ENCODE results near the gene PPP3R1.

Gene PPP3R1

DNA sequence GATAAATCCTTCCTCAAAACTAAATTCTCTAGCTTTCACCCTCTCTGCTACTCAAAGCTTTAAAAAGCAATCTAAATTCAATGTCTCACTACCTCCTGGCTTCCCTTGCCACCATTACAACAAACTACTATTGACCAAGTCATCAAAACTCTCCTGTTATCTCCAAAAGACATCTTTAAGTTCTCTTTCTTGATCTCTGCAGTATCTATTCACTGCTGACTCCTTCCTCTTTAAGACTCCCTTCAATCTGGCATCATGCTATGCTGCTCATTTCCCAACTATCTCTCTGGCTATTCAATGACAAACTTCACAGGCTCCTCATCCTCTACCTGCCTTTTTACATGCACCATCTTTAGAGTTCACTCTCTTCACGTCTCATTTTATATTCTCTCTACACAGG, 5.9 kb downstream of the PPP3R1 start:
- H3K36me3 ChIP-seq (ENCODE audit: low read depth): peaks cover 26% of the 10 kb centered on the region
- peaks cover 19% of the 10 kb centered on the region for H3K4me1 ChIP-seq (ENCODE audit: insufficient read depth, poor library complexity, severe bottlenecking)
- no peaks in the 10 kb centered on the region for H3K9me3 ChIP-seq (ENCODE audit: severe bottlenecking)
- TF ChIP-seq, protein P1, sequence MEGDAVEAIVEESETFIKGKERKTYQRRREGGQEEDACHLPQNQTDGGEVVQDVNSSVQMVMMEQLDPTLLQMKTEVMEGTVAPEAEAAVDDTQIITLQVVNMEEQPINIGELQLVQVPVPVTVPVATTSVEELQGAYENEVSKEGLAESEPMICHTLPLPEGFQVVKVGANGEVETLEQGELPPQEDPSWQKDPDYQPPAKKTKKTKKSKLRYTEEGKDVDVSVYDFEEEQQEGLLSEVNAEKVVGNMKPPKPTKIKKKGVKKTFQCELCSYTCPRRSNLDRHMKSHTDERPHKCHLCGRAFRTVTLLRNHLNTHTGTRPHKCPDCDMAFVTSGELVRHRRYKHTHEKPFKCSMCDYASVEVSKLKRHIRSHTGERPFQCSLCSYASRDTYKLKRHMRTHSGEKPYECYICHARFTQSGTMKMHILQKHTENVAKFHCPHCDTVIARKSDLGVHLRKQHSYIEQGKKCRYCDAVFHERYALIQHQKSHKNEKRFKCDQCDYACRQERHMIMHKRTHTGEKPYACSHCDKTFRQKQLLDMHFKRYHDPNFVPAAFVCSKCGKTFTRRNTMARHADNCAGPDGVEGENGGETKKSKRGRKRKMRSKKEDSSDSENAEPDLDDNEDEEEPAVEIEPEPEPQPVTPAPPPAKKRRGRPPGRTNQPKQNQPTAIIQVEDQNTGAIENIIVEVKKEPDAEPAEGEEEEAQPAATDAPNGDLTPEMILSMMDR (IDR thresholded peaks at IDR 0.05; ENCODE audit: poor library complexity, severe bottlenecking): no peak
- H3K4me3 ChIP-seq (ENCODE audit: severe bottlenecking): no peak overlapping the region
- H3K27ac ChIP-seq (ENCODE audit: poor library complexity, severe bottlenecking): no peak overlapping the region
- DNase-seq (ENCODE audit: low spot score): no peak
- ATAC-seq (ENCODE audit: low read depth): no peak
- H3K27me3 ChIP-seq (ENCODE audit: insufficient read depth, poor library complexity, severe bottlenecking): no peaks in the 10 kb centered on the region

- Histone ChIP-seq H3K27ac (ENCODE audit: poor library complexity, severe bottlenecking) (no peak overlapping the region), H3K4me1 (ENCODE audit: insufficient read depth, poor library complexity, severe bottlenecking) (peaks cover 19% of the 10 kb centered on the region), H3K9me3 (ENCODE audit: severe bottlenecking) (no peaks in the 10 kb centered on the region), H3K27me3 (ENCODE audit: insufficient read depth, poor library complexity, severe bottlenecking) (no peaks in the 10 kb centered on the region), H3K36me3 (ENCODE audit: low read depth) (peaks cover 23% of the 10 kb centered on the region), H3K4me3 (ENCODE audit: severe bottlenecking) (no peak overlapping the region)
- no peak for DNase-seq (ENCODE audit: low spot score)
- ATAC-seq (ENCODE audit: low read depth): no peak
- TF ChIP-seq, protein P1 (IDR thresholded peaks at IDR 0.05; ENCODE audit: poor library complexity, severe bottlenecking): no peak
These were observed 6.7 kb downstream of the PPP3R1 start for GRCh38 chr2:68245672-68246071.

GRCh38 chr2:68245066-68245465, 7.3 kb downstream of the PPP3R1 start:
- TF ChIP-seq, protein P1 (IDR thresholded peaks at IDR 0.05; ENCODE audit: poor library complexity, severe bottlenecking): no peak
- no peak for DNase-seq (ENCODE audit: low spot score)
- Histone ChIP-seq H3K4me1 (ENCODE audit: insufficient read depth, poor library complexity, severe bottlenecking) (peaks cover 24% of the 10 kb centered on the region), H3K9me3 (ENCODE audit: severe bottlenecking) (no peaks in the 10 kb centered on the region), H3K36me3 (ENCODE audit: low read depth) (peaks cover 18% of the 10 kb centered on the region), H3K27ac (ENCODE audit: poor library complexity, severe bottlenecking) (no peak overlapping the region), H3K4me3 (ENCODE audit: severe bottlenecking) (no peak overlapping the region), H3K27me3 (ENCODE audit: insufficient read depth, poor library complexity, severe bottlenecking) (no peaks in the 10 kb centered on the region)
- ATAC-seq (ENCODE audit: low read depth): no peak

DNA sequence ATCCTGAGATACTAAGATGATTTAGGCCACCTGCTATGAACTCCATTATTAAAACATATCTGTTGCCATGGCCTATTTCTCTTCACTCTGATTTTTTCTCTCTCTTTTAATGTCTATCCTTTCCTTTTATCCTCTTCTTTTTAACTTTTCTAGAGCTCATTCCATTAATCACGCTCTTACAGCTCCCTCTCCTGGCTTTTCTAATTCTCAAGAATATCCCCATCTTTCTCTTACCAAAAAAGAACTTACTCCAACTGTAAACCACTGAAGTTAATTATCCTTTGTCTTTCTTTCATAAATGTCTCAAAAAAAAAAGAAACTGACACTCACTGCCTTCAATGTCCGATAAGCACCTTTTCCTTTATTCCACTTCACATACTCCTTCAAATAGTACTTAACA, 7.9 kb downstream of the PPP3R1 start:
- Histone ChIP-seq H3K9me3 (ENCODE audit: severe bottlenecking) (no peaks in the 10 kb centered on the region), H3K27ac (ENCODE audit: poor library complexity, severe bottlenecking) (no peak overlapping the region), H3K4me1 (ENCODE audit: insufficient read depth, poor library complexity, severe bottlenecking) (peaks cover 25% of the 10 kb centered on the region), H3K4me3 (ENCODE audit: severe bottlenecking) (no peak overlapping the region), H3K27me3 (ENCODE audit: insufficient read depth, poor library complexity, severe bottlenecking) (no peaks in the 10 kb centered on the region), H3K36me3 (ENCODE audit: low read depth) (peaks cover 13% of the 10 kb centered on the region)
- TF ChIP-seq, protein P1 (IDR thresholded peaks at IDR 0.05; ENCODE audit: poor library complexity, severe bottlenecking): no peak
- DNase-seq (ENCODE audit: low spot score) (no peak), ATAC-seq (ENCODE audit: low read depth) (no peak)

GRCh38 chr2:68241732-68242131, 10.6 kb downstream of the PPP3R1 start:
- peaks cover 12% of the 10 kb centered on the region for H3K36me3 ChIP-seq (ENCODE audit: low read depth)
- H3K27me3 ChIP-seq (ENCODE audit: insufficient read depth, poor library complexity, severe bottlenecking): no peaks in the 10 kb centered on the region
- no peak for ATAC-seq (ENCODE audit: low read depth)
- DNase-seq (ENCODE audit: low spot score): no peak
- H3K27ac ChIP-seq (ENCODE audit: poor library complexity, severe bottlenecking): no peak overlapping the region
- TF ChIP-seq, protein P1 (IDR thresholded peaks at IDR 0.05; ENCODE audit: poor library complexity, severe bottlenecking): no peak
- peaks cover 38% of the 10 kb centered on the region for H3K4me1 ChIP-seq (ENCODE audit: insufficient read depth, poor library complexity, severe bottlenecking)
- no peak overlapping the region for H3K4me3 ChIP-seq (ENCODE audit: severe bottlenecking)
- no peaks in the 10 kb centered on the region for H3K9me3 ChIP-seq (ENCODE audit: severe bottlenecking)

All from RWPE2 (cell line).